LNCAP (cell line): ENCODE data around the gene CDH13.

ENCODE experiments used
- CTCF ChIP-seq: fragments of 450-650 bp; IDR thresholded peaks from 2 replicates; pipeline ENCODE4 v1.5.1; 2017; ENCODE audit warnings: mild to moderate bottlenecking

CDH13 gene

DNA sequence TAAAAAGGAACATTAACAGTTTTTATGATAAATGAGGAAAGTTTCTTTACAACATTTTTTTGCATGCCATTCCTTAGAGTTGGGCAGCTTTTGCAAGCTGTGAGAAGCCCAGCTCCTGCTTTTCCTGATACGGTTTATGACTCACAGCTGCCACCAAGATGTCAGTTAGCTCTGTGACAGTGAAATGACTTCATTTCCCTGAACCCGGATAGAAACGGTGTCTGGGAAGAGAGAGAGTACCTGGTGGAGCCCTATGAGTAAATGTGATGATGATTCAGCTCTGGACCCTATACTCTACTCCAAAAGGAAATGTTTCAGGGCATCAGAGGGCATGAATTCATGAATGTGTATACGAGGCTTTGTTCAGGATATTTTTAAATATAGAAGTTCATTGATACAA, 814.7 kb downstream of the CDH13 start:
- TF ChIP-seq CTCF: no peak

DNA sequence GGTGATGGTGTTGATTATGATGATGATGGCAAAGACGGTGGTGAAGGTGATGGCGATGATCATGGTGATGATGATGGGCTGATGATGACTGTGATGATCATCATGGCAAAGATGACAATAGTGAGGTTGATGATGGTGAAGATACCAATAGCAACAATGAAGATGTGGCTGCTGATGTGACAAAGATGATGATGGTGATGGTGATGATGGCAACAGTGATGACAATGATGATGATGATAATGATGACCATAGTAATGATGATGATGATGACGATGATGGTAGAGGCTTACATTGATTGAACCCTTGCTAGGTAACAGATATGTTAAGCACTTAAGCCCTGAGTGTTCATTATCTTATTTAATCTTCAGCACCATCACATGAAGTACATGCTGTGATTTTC, 817.2 kb downstream of the CDH13 start:
- no peak for TF ChIP-seq CTCF

DNA sequence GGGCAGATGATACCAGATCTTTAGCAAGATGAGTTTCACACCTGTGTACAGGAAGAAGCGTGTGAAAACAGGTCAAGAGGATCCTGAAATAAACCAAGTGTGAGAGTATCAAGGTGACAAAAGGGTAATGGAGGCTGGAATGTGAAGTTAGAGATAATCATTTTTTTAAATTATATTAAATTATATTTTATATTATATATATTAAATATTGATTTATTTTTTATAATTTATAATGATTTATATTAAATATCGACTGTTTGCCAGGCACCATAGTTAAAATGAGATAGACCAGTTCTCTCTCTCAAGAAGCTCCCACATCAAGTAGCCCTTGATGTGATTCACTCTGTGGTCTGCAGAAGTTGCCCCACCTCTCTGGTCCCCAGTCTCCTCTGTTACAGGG, 820.8 kb downstream of the CDH13 start:
- TF ChIP-seq CTCF: no peak

DNA sequence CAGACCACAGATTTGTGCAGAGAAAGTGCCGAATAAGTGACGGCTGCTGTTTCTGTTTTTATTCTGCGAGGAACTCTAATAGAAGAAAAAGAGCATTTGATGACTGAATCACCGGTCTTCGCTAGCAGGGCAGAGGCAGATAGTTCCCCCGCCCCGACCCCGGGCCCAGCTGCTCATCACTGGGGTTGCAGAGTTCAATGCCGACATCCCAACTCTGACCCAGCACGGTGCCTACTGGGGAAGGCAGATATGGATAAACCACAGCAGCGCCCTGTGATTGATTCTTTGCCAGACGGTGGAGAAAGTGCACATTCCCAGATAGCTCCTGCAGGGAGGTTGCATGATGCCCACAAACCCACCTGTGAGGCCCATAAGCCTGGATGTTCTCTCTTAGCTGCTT, 823.1 kb downstream of the CDH13 start:
- TF ChIP-seq CTCF: no peak

- no peak for TF ChIP-seq CTCF
These were observed 827.2 kb downstream of the CDH13 start for GRCh38 chr16:83453977-83454376.

- TF ChIP-seq CTCF: no peak
These were observed 828.9 kb downstream of the CDH13 start for GRCh38 chr16:83455716-83456115.

- no peak for TF ChIP-seq CTCF
These were observed 830.2 kb downstream of the CDH13 start for GRCh38 chr16:83456934-83457333.

- TF ChIP-seq CTCF: no peak
These were observed 831.8 kb downstream of the CDH13 start for GRCh38 chr16:83458612-83459011.
